Measurements from ENCODE around the gene NENF. TPM values are rescaled to one million over a fixed set of nuclear protein-coding genes. Genes with fewer than 3 reads are reported as not detected.

Gene NENF
- total RNA-seq, 2 experiments from 2014 or later, result 21.2 to 22.4 TPM

- Histone ChIP-seq H3K4me1 (ENCODE audit: insufficient read depth, low read length) (no peaks in the 10 kb centered on the region), H3K36me3 (ENCODE audit: insufficient read depth, low read length) (peaks cover 19% of the 10 kb centered on the region), H3K27me3 (ENCODE audit: control insufficient read depth in 1 of 2, insufficient read depth in 2 of 2, low read length in 2 of 2) (no peaks in the 10 kb centered on the region), H3K9me3 (ENCODE audit: control insufficient read depth in 1 of 2, insufficient read depth in 1 of 2, low read length in 2 of 2) (peaks cover 0 to under 1% of the 10 kb centered on the region in 2 experiments), H3K4me3 (ENCODE audit: low read length) (no peak overlapping the region), H3K27ac (ENCODE audit: low read depth in 1 of 2, low read length in 2 of 2) (no peak overlapping the region)
- Mint-ChIP-seq H3K27me3 (no peaks in the 10 kb centered on the region), H3K4me3 (no peak overlapping the region), H3K27ac (no peak overlapping the region), H3K4me1 (ENCODE audit: low read depth) (peaks cover 5% of the 10 kb centered on the region), H3K9me3 (peaks cover 5% of the 10 kb centered on the region), H3K36me3 (ENCODE audit: low read depth) (peaks cover 90% of the 10 kb centered on the region)
- ATAC-seq (ENCODE audit: poor library complexity) (no peak), DNase-seq (no peak)
- ChIA-PET CTCF (no interaction called here), POLR2A (no interaction called here)
- TF ChIP-seq, protein P1, sequence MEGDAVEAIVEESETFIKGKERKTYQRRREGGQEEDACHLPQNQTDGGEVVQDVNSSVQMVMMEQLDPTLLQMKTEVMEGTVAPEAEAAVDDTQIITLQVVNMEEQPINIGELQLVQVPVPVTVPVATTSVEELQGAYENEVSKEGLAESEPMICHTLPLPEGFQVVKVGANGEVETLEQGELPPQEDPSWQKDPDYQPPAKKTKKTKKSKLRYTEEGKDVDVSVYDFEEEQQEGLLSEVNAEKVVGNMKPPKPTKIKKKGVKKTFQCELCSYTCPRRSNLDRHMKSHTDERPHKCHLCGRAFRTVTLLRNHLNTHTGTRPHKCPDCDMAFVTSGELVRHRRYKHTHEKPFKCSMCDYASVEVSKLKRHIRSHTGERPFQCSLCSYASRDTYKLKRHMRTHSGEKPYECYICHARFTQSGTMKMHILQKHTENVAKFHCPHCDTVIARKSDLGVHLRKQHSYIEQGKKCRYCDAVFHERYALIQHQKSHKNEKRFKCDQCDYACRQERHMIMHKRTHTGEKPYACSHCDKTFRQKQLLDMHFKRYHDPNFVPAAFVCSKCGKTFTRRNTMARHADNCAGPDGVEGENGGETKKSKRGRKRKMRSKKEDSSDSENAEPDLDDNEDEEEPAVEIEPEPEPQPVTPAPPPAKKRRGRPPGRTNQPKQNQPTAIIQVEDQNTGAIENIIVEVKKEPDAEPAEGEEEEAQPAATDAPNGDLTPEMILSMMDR (IDR thresholded peaks at IDR 0.05), result no peak
- intact Hi-C loops (cut with DNase I, micrococcal nuclease), result no loop called here
Measured at GRCh38 chr1:212401838-212402582, 30.7 kb upstream of the NENF start.

GRCh38 chr1:212402666-212403321, 29.9 kb upstream of the NENF start:
- CTCF ChIA-PET, result no interaction called here
- no peaks in the 10 kb centered on the region for H3K27me3 Mint-ChIP-seq
- Histone ChIP-seq H3K36me3 (ENCODE audit: insufficient read depth, low read length) (peaks cover 26% of the 10 kb centered on the region), H3K4me1 (ENCODE audit: insufficient read depth, low read length) (no peaks in the 10 kb centered on the region), H3K4me3 (ENCODE audit: low read length) (no peak overlapping the region), H3K27me3 (ENCODE audit: control insufficient read depth in 1 of 2, insufficient read depth in 2 of 2, low read length in 2 of 2) (no peaks in the 10 kb centered on the region), H3K27ac (ENCODE audit: low read depth in 1 of 2, low read length in 2 of 2) (no peak overlapping the region), H3K9me3 (ENCODE audit: control insufficient read depth in 1 of 2, insufficient read depth in 1 of 2, low read length in 2 of 2) (no peaks in the 10 kb centered on the region)
- peaks cover 2% of the 10 kb centered on the region for H3K9me3 Mint-ChIP-seq
- POLR2A ChIA-PET, result no interaction called here
- DNase-seq (no peak), ATAC-seq (ENCODE audit: poor library complexity) (no peak)
- intact Hi-C loops (cut with DNase I, micrococcal nuclease), result no loop called here
- H3K4me1 Mint-ChIP-seq (ENCODE audit: low read depth), result peaks cover 5% of the 10 kb centered on the region
- no peak overlapping the region for H3K4me3 Mint-ChIP-seq
- H3K27ac Mint-ChIP-seq, result no peak overlapping the region
- H3K36me3 Mint-ChIP-seq (ENCODE audit: low read depth), result peaks cover 88% of the 10 kb centered on the region
- TF ChIP-seq, protein P1 (IDR thresholded peaks at IDR 0.05), result no peak

GRCh38 chr1:212410231-212410820, 22.4 kb upstream of the NENF start:
- Mint-ChIP-seq H3K4me1 (ENCODE audit: low read depth) (peaks cover 22% of the 10 kb centered on the region), H3K9me3 (no peaks in the 10 kb centered on the region), H3K4me3 (no peak overlapping the region), H3K27ac (no peak overlapping the region), H3K27me3 (no peaks in the 10 kb centered on the region), H3K36me3 (ENCODE audit: low read depth) (peaks cover 69% of the 10 kb centered on the region)
- intact Hi-C loops (cut with DNase I, micrococcal nuclease), result loop anchor here in 1 of 2 experiments (5.0 to 10.0 kb wide), 6 partner anchors 123 to 604 kb away; partner anchors contain the start of genes ANGEL2, FLVCR1, NSL1 and PPP2R5A
- H3K4me3 ChIP-seq (ENCODE audit: low read length), result no peak overlapping the region
- ChIA-PET POLR2A (interaction anchor here (0.6 kb wide), 1 partner anchor 427 kb away, joined by 6 read pairs; no protein-coding TSS in a partner anchor), CTCF (no interaction called here)
- H3K27me3 ChIP-seq (ENCODE audit: control insufficient read depth in 1 of 2, insufficient read depth in 2 of 2, low read length in 2 of 2), result no peaks in the 10 kb centered on the region
- H3K36me3 ChIP-seq (ENCODE audit: insufficient read depth, low read length), result peaks cover 51% of the 10 kb centered on the region
- no peaks in the 10 kb centered on the region for H3K9me3 ChIP-seq (ENCODE audit: control insufficient read depth in 1 of 2, insufficient read depth in 1 of 2, low read length in 2 of 2)
- no peak overlapping the region for H3K27ac ChIP-seq (ENCODE audit: low read depth in 1 of 2, low read length in 2 of 2)
- TF ChIP-seq, protein P1 (IDR thresholded peaks at IDR 0.05), result no peak
- ATAC-seq (ENCODE audit: poor library complexity) (no peak), DNase-seq (no peak)
- H3K4me1 ChIP-seq (ENCODE audit: insufficient read depth, low read length), result peaks cover 27% of the 10 kb centered on the region
